ENCODE measurements around the gene GOLT1A.

- TF ChIP-seq CTCF (IDR thresholded peaks at IDR 0.05), result no peak
- no peak for TF ChIP-seq POLR2A (IDR thresholded peaks at IDR 0.05)
- no peak for TF ChIP-seq EP300 (IDR thresholded peaks at IDR 0.05)
- TF ChIP-seq POLR2AphosphoS5 (IDR thresholded peaks at IDR 0.05), result no peak
Observed at GRCh38 chr1:204176049-204176448, 37.7 kb downstream of the GOLT1A start.
